Activated effector memory CD4-positive, alpha-beta T cell treated with Interleukin-2 at 50 U/mL for 16 hours (primary cell): ENCODE data around the gene WSCD1.

ENCODE experiments used
- DNase-seq: peaks from one replicate; pipeline ENCODE4 v3.0.0-alpha.2; 2020

Gene WSCD1

DNA sequence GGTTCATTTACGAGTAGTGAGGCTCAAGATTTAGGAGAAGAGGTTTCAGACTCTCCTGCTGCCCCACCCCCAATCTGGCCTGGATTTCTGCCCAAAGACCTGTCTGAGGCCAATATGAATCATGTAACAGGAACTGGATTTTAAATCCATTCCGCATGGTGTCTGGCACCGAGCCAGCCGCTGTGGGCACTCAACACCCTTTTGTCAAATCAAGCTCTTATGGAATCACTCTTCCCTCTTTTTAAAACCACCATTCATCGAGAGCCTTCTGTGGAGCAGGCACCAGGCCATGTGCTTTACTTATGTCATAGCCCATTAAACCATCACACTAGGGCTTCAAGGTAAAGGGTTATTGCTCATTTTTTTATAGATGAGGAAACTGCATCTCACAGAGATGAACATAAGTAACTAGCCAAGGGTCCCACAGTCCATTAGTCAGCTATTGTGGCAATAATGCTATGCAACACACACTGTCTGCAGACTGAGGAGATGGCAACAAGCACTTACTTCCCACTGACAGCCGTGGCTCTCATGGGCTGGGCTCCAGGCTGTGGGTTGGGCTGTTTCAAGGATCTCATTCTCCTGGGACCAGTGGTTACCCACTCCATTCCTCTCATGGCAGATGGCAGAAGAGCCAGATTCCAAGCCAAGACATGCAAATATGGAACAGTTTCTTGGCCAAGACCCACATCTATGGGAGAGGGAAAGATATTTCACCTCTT lies 93.6 kb downstream of the WSCD1 start:
- DNase-seq: no peak

DNA sequence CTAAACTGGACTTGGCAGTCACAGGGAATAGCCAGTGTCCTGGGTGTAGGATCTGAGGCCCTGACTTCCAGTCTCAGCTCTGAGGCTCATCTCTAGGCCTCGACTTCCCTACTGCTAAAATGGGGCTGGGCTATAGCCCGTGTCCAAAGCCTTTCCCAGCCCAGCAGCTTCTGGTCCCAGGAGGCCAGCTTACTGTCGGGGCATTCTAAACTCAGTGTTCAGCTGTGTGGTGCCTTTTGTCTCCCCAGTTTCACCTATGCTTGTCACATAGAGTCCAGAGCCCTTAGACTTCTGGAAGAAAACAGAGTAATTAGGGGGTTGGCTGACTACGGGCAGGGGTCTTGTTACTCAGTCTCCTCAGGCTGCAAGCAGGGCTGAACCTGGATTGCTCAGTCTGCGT lies 94.8 kb downstream of the WSCD1 start:
- DNase-seq: no peak

GRCh38 chr17:6165806-6166205 lies 95.6 kb downstream of the WSCD1 start:
- no peak for DNase-seq

DNA sequence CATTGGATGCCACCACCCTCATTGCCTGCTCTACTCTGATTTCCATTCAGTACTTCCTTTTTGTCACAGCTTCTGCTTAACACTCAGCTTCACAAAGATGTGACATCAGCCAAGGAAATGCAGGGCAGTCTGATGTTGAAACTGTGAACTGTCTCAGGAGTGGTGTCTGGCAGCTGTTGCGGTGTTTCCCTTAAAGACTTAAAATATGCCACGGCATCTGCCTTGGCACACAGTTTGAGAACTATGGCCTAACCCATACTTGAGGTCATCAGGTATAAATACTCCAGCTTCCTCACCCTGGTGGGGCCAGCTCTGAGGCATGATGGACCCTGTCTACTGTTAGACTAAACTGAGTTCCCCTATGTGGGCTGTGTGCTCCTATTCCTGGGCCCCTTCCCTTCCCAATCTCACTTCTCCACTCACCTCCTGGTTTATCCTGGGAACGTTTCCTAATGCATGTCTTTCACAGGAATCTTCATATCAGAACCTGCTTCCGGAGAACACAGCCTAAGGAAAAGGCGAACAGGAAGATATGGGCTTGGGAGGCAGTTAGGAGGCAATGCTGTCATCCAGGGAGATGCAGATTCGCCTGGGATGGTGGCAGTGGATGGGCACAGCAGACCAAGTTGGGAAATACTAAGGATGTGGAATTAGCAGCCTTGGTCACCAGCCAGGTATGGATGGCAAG lies 96.5 kb downstream of the WSCD1 start:
- DNase-seq: no peak

DNA sequence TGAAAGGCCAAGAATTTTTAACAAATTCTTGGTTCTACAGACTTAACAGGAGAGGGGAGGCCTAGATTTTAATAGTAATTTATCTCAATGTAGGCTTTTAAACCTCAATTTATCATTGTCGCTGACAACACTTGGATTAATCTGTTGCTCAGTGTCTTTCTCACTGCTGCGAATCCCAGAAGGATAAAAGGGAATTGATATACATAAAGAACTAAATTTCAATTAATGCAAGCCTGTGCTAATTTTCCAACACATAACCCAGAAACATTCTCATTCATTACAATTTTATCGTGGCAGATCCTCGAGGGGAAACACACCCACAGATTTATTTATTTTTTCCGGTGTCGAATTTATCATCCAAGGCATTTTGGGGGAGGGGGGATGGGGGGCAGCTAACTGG lies 98.1 kb downstream of the WSCD1 start:
- no peak for DNase-seq

- no peak for DNase-seq
Observed at GRCh38 chr17:6170349-6170748, 100.2 kb downstream of the WSCD1 start.

GRCh38 chr17:6172642-6173330 lies 102.6 kb downstream of the WSCD1 start:
- DNase-seq: no peak

DNA sequence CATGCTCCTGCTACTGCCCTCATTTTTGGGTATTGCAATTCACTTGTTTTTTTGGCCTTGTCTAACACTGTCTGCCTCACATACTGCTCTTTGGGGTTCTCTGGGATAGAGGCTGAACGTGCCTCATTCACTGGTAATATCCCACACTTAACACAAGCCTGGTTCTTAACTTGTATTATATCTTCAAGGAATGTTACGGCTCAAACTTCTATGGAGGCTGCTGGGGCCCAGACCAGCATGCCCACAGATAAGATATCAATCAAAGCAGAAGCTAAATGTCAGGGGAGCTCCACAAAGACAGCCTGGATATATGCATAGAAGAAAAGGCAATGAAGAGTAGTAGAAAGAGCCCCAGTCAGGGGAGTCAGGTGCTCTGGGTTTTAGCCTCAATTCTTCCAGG lies 103.5 kb downstream of the WSCD1 start:
- DNase-seq: no peak
